ENCODE measurements around the gene SHISAL2B.

Gene SHISAL2B

GRCh38 chr5:64653766-64654560 lies 36.3 kb upstream of the SHISAL2B start:
- H4K8ac ChIP-seq (ENCODE audit: low read depth, low read length) = no peak overlapping the region
- no peak overlapping the region for H2BK5ac ChIP-seq (ENCODE audit: low read length)
- no peak overlapping the region for H4K91ac ChIP-seq (ENCODE audit: low read depth, low read length, poor library complexity)
- no peak for DNase-seq (ENCODE audit: low spot score)
- no peak overlapping the region for H3K4me3 ChIP-seq (ENCODE audit: low read length in 2 of 2)
- H3K9me3 ChIP-seq (replicated peaks in 1 of 2; ENCODE audit: control insufficient read depth in 2 of 2, insufficient read depth in 1 of 2, low read depth in 1 of 2, low read length in 2 of 2) = peaks cover 0 to 2% of the 10 kb centered on the region in 2 donors
- no peak overlapping the region for H3K14ac ChIP-seq (ENCODE audit: low read length)
- no peaks in the 10 kb centered on the region for H3K36me3 ChIP-seq (replicated peaks in 1 of 2; ENCODE audit: control insufficient read depth in 2 of 2, insufficient read depth in 2 of 2, low read length in 2 of 2)
- H3K4me2 ChIP-seq (ENCODE audit: insufficient read depth, low read length, poor library complexity, severe bottlenecking) = no peak overlapping the region
- no peak overlapping the region for H2AK5ac ChIP-seq (ENCODE audit: low read depth, low read length)
- H2AFZ ChIP-seq (ENCODE audit: low read length) = no peak overlapping the region
- no peak overlapping the region for H3K27ac ChIP-seq (replicated peaks; ENCODE audit: low read length)
- no peak overlapping the region for H2BK120ac ChIP-seq (ENCODE audit: low read depth, low read length)
- H3K4me1 ChIP-seq (ENCODE audit: control insufficient read depth in 2 of 2, insufficient read depth in 1 of 2, low read depth in 1 of 2, low read length in 2 of 2) = peaks cover 0 to 1% of the 10 kb centered on the region in 2 donors
- WGBS, 2 donors (ENCODE audit: extremely low coverage in 2 of 2, insufficient read length in 2 of 2, insufficient replicate concordance in 1 of 2) = no CpG with 5 or more reads among the region's 3 CpGs
- no peaks in the 10 kb centered on the region for H3K79me1 ChIP-seq (ENCODE audit: low read depth, low read length)
- H2BK15ac ChIP-seq (ENCODE audit: low read length) = no peak overlapping the region
- no peak overlapping the region for H3K4ac ChIP-seq (ENCODE audit: low read length)
- no peak overlapping the region for H2BK12ac ChIP-seq (ENCODE audit: low read length)
- H3K23ac ChIP-seq (ENCODE audit: low read depth, low read length, poor library complexity) = no peak overlapping the region
- no peaks in the 10 kb centered on the region for H3K27me3 ChIP-seq (ENCODE audit: control insufficient read depth in 3 of 3, insufficient read depth in 3 of 3, low read depth in 1 of 3, low read length in 3 of 3)
- no peak overlapping the region for H3K9ac ChIP-seq (ENCODE audit: low read depth, low read length, poor library complexity)
- no peak overlapping the region for H3K18ac ChIP-seq (ENCODE audit: low read length)

GRCh38 chr5:64654561-64654938 lies 35.8 kb upstream of the SHISAL2B start:
- no peak overlapping the region for H2AK5ac ChIP-seq (ENCODE audit: low read depth, low read length)
- no peak overlapping the region for H2BK12ac ChIP-seq (ENCODE audit: low read length)
- H4K91ac ChIP-seq (ENCODE audit: low read depth, low read length, poor library complexity) = no peak overlapping the region
- H3K14ac ChIP-seq (ENCODE audit: low read length) = no peak overlapping the region
- no peak overlapping the region for H3K18ac ChIP-seq (ENCODE audit: low read length)
- no peaks in the 10 kb centered on the region for H3K27me3 ChIP-seq (ENCODE audit: control insufficient read depth in 3 of 3, insufficient read depth in 3 of 3, low read depth in 1 of 3, low read length in 3 of 3)
- no peak overlapping the region for H4K8ac ChIP-seq (ENCODE audit: low read depth, low read length)
- no peak overlapping the region for H3K4me3 ChIP-seq (ENCODE audit: low read length in 2 of 2)
- H2BK15ac ChIP-seq (ENCODE audit: low read length) = no peak overlapping the region
- no peak overlapping the region for H2AFZ ChIP-seq (ENCODE audit: low read length)
- peaks cover 0 to 3% of the 10 kb centered on the region in 2 donors for H3K4me1 ChIP-seq (ENCODE audit: control insufficient read depth in 2 of 2, insufficient read depth in 1 of 2, low read depth in 1 of 2, low read length in 2 of 2)
- H3K9me3 ChIP-seq (replicated peaks in 1 of 2; ENCODE audit: control insufficient read depth in 2 of 2, insufficient read depth in 1 of 2, low read depth in 1 of 2, low read length in 2 of 2) = peaks cover 0 to 2% of the 10 kb centered on the region in 2 donors
- WGBS, 2 donors (ENCODE audit: extremely low coverage in 2 of 2, insufficient read length in 2 of 2, insufficient replicate concordance in 1 of 2) = no CpG with 5 or more reads among the region's 2 CpGs
- no peak overlapping the region for H3K27ac ChIP-seq (replicated peaks; ENCODE audit: low read length)
- H3K23ac ChIP-seq (ENCODE audit: low read depth, low read length, poor library complexity) = no peak overlapping the region
- no peaks in the 10 kb centered on the region for H3K79me1 ChIP-seq (ENCODE audit: low read depth, low read length)
- H3K4me2 ChIP-seq (ENCODE audit: insufficient read depth, low read length, poor library complexity, severe bottlenecking) = no peak overlapping the region
- no peak overlapping the region for H2BK120ac ChIP-seq (ENCODE audit: low read depth, low read length)
- H3K9ac ChIP-seq (ENCODE audit: low read depth, low read length, poor library complexity) = no peak overlapping the region
- no peak overlapping the region for H3K4ac ChIP-seq (ENCODE audit: low read length)
- H2BK5ac ChIP-seq (ENCODE audit: low read length) = no peak overlapping the region
- H3K36me3 ChIP-seq (replicated peaks in 1 of 2; ENCODE audit: control insufficient read depth in 2 of 2, insufficient read depth in 2 of 2, low read length in 2 of 2) = no peaks in the 10 kb centered on the region
- DNase-seq (ENCODE audit: low spot score) = no peak

- Histone ChIP-seq H2AFZ (ENCODE audit: low read length) (no peak overlapping the region), H3K23ac (ENCODE audit: low read depth, low read length, poor library complexity) (no peak overlapping the region), H4K91ac (ENCODE audit: low read depth, low read length, poor library complexity) (no peak overlapping the region), H3K4me1 (ENCODE audit: control insufficient read depth in 2 of 2, insufficient read depth in 1 of 2, low read depth in 1 of 2, low read length in 2 of 2) (peaks cover 0 to 3% of the 10 kb centered on the region in 2 donors), H3K4ac (ENCODE audit: low read length) (no peak overlapping the region), H2BK12ac (ENCODE audit: low read length) (no peak overlapping the region), H3K27ac (replicated peaks; ENCODE audit: low read length) (no peak overlapping the region), H2BK5ac (ENCODE audit: low read length) (no peak overlapping the region), H3K14ac (ENCODE audit: low read length) (no peak overlapping the region), H2BK120ac (ENCODE audit: low read depth, low read length) (no peak overlapping the region), H3K9ac (ENCODE audit: low read depth, low read length, poor library complexity) (no peak overlapping the region), H2AK5ac (ENCODE audit: low read depth, low read length) (no peak overlapping the region), H3K4me3 (ENCODE audit: low read length in 2 of 2) (no peak overlapping the region), H3K36me3 (replicated peaks in 1 of 2; ENCODE audit: control insufficient read depth in 2 of 2, insufficient read depth in 2 of 2, low read length in 2 of 2) (no peaks in the 10 kb centered on the region), H3K9me3 (replicated peaks in 1 of 2; ENCODE audit: control insufficient read depth in 2 of 2, insufficient read depth in 1 of 2, low read depth in 1 of 2, low read length in 2 of 2) (peaks cover 0 to 2% of the 10 kb centered on the region in 2 donors), H2BK15ac (ENCODE audit: low read length) (no peak overlapping the region), H3K27me3 (ENCODE audit: control insufficient read depth in 3 of 3, insufficient read depth in 3 of 3, low read depth in 1 of 3, low read length in 3 of 3) (no peaks in the 10 kb centered on the region), H3K79me1 (ENCODE audit: low read depth, low read length) (no peaks in the 10 kb centered on the region), H3K4me2 (ENCODE audit: insufficient read depth, low read length, poor library complexity, severe bottlenecking) (no peak overlapping the region), H3K18ac (ENCODE audit: low read length) (no peak overlapping the region), H4K8ac (ENCODE audit: low read depth, low read length) (no peak overlapping the region)
- WGBS, 2 donors (ENCODE audit: extremely low coverage in 2 of 2, insufficient read length in 2 of 2, insufficient replicate concordance in 1 of 2) = no CpG with 5 or more reads among the region's 1 CpG
- no peak for DNase-seq (ENCODE audit: low spot score)
These were observed 34.7 kb upstream of the SHISAL2B start for GRCh38 chr5:64655596-64655995.

- Histone ChIP-seq H3K27ac (replicated peaks; ENCODE audit: low read length) (no peak overlapping the region), H4K91ac (ENCODE audit: low read depth, low read length, poor library complexity) (no peak overlapping the region), H2BK5ac (ENCODE audit: low read length) (no peak overlapping the region), H2BK15ac (ENCODE audit: low read length) (no peak overlapping the region), H3K79me1 (ENCODE audit: low read depth, low read length) (no peaks in the 10 kb centered on the region), H3K4me3 (ENCODE audit: low read length in 2 of 2) (no peak overlapping the region), H2BK12ac (ENCODE audit: low read length) (no peak overlapping the region), H3K27me3 (ENCODE audit: control insufficient read depth in 3 of 3, insufficient read depth in 3 of 3, low read depth in 1 of 3, low read length in 3 of 3) (no peaks in the 10 kb centered on the region), H3K18ac (ENCODE audit: low read length) (no peak overlapping the region), H3K23ac (ENCODE audit: low read depth, low read length, poor library complexity) (no peak overlapping the region), H2BK120ac (ENCODE audit: low read depth, low read length) (no peak overlapping the region), H3K9ac (ENCODE audit: low read depth, low read length, poor library complexity) (no peak overlapping the region), H3K4me2 (ENCODE audit: insufficient read depth, low read length, poor library complexity, severe bottlenecking) (no peak overlapping the region), H3K36me3 (replicated peaks in 1 of 2; ENCODE audit: control insufficient read depth in 2 of 2, insufficient read depth in 2 of 2, low read length in 2 of 2) (no peaks in the 10 kb centered on the region), H3K9me3 (replicated peaks in 1 of 2; ENCODE audit: control insufficient read depth in 2 of 2, insufficient read depth in 1 of 2, low read depth in 1 of 2, low read length in 2 of 2) (peaks cover 0 to 2% of the 10 kb centered on the region in 2 donors), H3K4ac (ENCODE audit: low read length) (no peak overlapping the region), H3K4me1 (ENCODE audit: control insufficient read depth in 2 of 2, insufficient read depth in 1 of 2, low read depth in 1 of 2, low read length in 2 of 2) (peaks cover 0 to 3% of the 10 kb centered on the region in 2 donors), H3K14ac (ENCODE audit: low read length) (no peak overlapping the region), H4K8ac (ENCODE audit: low read depth, low read length) (no peak overlapping the region), H2AFZ (ENCODE audit: low read length) (no peak overlapping the region), H2AK5ac (ENCODE audit: low read depth, low read length) (no peak overlapping the region)
- WGBS, 2 donors (ENCODE audit: extremely low coverage in 2 of 2, insufficient read length in 2 of 2, insufficient replicate concordance in 1 of 2) = no CpG with 5 or more reads among the region's 3 CpGs
- DNase-seq (ENCODE audit: low spot score) = no peak
These were observed 31.0 kb upstream of the SHISAL2B start for GRCh38 chr5:64659289-64659688.

Measured in neuronal stem cell (in vitro differentiated cells).